Measurements from ENCODE around the gene HAP1.
"Not testable (repeated sequence)": the region's sequence is repeated elsewhere in the genome, so short reads cannot be mapped to it uniquely, and the experiment has no call there.

The HAP1 gene

GRCh38 chr17:41734139-41734948 lies at the start of gene HAP1:
Gene HAP1, minus strand, starts transcription at chr17:41734643. Its CDS starts 9 bp downstream, at chr17:41734634.
- no peak for DNase-seq (ENCODE audit: low read depth in 3 of 3)

DNA sequence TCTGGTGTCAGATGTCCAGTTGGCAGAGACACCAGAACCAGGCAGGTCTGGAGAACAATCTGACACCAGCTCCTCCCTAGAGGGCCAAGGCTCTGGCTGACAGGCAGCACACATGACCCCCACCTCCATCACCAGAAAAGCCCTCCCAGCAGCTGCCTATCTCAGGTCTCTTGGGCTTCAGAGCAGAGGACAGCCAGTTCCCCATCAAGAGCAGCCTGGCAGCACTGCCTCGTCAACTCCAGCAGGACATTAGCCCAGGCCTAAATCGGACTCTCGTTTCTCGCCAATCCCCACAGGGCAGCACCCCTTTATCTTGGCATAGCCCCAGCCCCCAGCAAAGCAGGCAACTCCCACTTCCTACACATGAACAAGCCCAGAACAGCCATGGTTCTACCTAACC lies 47.7 kb upstream of the HAP1 start:
- DNase-seq (ENCODE audit: low read depth in 3 of 3) = no peak

GRCh38 chr17:41781404-41782110 lies 47.1 kb upstream of the HAP1 start:
- DNase-seq (ENCODE audit: low read depth in 3 of 3) = no peak

GRCh38 chr17:41779954-41780353 lies 45.5 kb upstream of the HAP1 start:
- no peak for DNase-seq (ENCODE audit: low read depth in 3 of 3)

- no peak for DNase-seq (ENCODE audit: low read depth in 3 of 3)
Observed at GRCh38 chr17:41777574-41778188, 43.2 kb upstream of the HAP1 start.

GRCh38 chr17:41777157-41777573 lies 42.7 kb upstream of the HAP1 start:
- no peak for DNase-seq (ENCODE audit: low read depth in 3 of 3)

GRCh38 chr17:41776262-41776900 lies 41.9 kb upstream of the HAP1 start:
- DNase-seq (ENCODE audit: low read depth in 3 of 3) = not testable (repeated sequence)

DNA sequence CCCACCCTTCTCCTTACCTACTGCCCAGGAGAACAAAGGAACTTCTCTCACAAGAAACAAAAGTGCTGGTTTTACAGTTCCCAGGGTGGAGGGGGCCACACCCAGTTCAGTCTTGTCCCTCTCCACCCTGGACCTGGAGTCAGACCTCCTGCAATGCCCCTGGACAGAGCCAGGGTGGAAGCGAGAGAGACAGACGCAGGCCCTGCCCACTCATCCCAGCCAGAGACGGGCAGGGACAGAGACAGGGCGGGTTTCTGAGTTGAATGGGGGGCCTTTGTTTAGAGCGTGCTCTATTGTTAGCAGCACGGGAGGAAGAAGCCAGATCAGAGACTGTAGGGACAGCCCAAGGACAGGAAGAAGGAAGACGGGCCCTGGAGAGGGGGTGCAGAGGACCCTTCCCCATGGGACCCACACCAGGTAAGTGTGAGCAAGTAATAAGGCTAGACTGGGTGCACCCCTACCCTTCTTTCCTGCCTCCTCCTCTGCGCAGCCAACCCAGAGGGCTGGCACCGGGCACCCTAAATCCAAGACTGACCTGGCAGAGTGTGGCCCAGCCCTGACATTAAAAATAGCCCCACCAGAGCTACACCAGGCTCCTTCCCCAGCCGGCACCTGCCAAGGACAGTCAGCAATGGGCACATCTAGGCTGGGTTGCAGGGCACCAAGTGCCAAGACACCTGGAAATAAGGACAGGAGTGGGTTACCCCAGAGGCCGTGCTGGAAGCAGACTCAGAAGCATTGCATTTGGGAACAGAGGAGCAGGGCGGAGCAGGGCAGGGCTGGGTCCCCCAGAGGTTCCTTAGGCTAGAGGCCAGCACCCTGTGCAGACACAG lies 41.2 kb upstream of the HAP1 start:
- DNase-seq (ENCODE audit: low read depth in 3 of 3) = no peak

- DNase-seq (ENCODE audit: low read depth in 3 of 3) = no peak
Observed at GRCh38 chr17:41773731-41774193, 39.3 kb upstream of the HAP1 start.

DNA sequence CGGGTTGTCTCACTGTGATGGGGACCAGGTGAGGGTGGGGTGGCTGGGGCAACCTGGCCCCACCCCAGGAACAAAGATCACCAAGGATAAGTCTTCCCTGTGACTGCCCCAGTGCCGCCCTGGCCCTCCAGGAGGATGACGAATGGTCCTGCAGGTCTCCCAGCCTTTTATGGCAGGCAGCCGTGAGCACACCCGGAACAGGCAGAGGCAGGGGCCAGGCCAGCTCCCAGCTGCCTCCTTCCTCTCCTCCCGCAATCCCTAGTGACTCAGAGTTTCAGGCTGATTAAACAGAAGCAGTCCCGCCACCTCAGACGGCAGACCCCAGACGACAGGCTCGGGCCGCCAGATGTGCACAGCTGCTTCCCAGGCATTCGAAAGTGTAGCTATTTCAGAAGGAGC lies 38.7 kb upstream of the HAP1 start:
- no peak for DNase-seq (ENCODE audit: low read depth in 3 of 3)

- DNase-seq (ENCODE audit: low read depth in 3 of 3) = no peak
Observed at GRCh38 chr17:41772586-41773189, 38.2 kb upstream of the HAP1 start.

- DNase-seq (ENCODE audit: low read depth in 3 of 3) = no peak
Observed at GRCh38 chr17:41772218-41772585, 37.8 kb upstream of the HAP1 start.

GRCh38 chr17:41771389-41772206 lies 37.2 kb upstream of the HAP1 start:
- DNase-seq (ENCODE audit: low read depth in 3 of 3) = no peak

- no peak for DNase-seq (ENCODE audit: low read depth in 3 of 3)
Observed at GRCh38 chr17:41769985-41770384, 35.5 kb upstream of the HAP1 start.

GRCh38 chr17:41769346-41769862 lies 35.0 kb upstream of the HAP1 start:
- no peak for DNase-seq (ENCODE audit: low read depth in 3 of 3)

DNA sequence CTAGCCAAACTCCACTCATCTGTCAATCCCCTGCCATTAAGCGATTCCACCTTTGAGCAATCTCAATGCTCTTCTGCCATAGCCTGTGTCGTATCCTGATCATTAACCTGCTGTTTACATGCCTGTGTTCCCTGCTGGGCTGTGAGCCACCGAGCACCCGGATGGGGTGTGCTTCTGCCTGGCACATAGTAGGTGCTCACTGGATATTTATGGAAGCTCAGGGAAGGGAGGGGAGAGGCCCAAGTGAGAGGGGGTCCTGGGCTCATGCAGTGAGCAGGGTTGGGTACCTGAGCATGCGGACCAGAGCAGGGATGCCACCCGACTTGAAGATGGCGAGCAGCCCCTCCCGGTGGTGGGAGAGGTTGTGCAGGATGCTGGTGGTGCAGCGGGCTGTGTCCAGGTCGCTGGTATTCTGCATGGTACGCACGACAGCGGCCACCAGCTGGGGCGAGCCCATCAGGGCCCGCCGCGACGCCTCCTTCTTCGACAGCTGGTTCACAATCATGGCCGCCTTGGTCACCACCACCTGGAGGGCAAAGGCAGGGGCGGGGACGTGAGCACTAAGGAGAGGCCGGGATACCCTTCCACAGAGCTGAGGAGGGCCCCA lies 34.3 kb upstream of the HAP1 start:
- DNase-seq (ENCODE audit: low read depth in 3 of 3) = no peak

GRCh38 chr17:41767324-41768042 lies 33.0 kb upstream of the HAP1 start:
- DNase-seq (ENCODE audit: low read depth in 3 of 3) = no peak

- DNase-seq (ENCODE audit: low read depth in 3 of 3) = no peak
Observed at GRCh38 chr17:41766135-41766534, 31.7 kb upstream of the HAP1 start.

- no peak for DNase-seq (ENCODE audit: low read depth in 3 of 3)
Observed at GRCh38 chr17:41763327-41763726, 28.9 kb upstream of the HAP1 start.
